HAP-1 (cell line): Measurements from ENCODE around the gene KASH5.
A peak's percentile ranks its signal among the peaks of the same experiment; 100 is the strongest.

Experiments used
- DNase-seq, 2 experiments: peaks; one replicate each; pipeline ENCODE4 v3.0.0-alpha.2; 2016 to 2020; ENCODE audit warnings: low spot score in 2 of 2
- H3K27me3 ChIP-seq: fragments of 250-450 bp; sonication (Bioruptor Pico); 2 replicates; pipeline ENCODE4 v1.5.1; 2020; ENCODE audit warnings: low read depth, mild to moderate bottlenecking, moderate library complexity
- H3K36me3 ChIP-seq: fragments of 250-450 bp; sonication (Bioruptor Pico); replicated peaks from 2 replicates; pipeline ENCODE4 v1.5.1; 2020; ENCODE audit warnings: mild to moderate bottlenecking
- H3K4me1 ChIP-seq: fragments of 250-450 bp; sonication (Bioruptor Pico); 2 replicates; pipeline ENCODE4 v1.5.1; 2020; ENCODE audit warnings: mild to moderate bottlenecking
- H3K4me3 ChIP-seq: fragments of 250-450 bp; sonication (Bioruptor Pico); 2 replicates; pipeline ENCODE4 v1.5.1; 2020; ENCODE audit warnings: mild to moderate bottlenecking, moderate library complexity
- H3K9me3 ChIP-seq: fragments of 250-450 bp; sonication (Bioruptor Pico); 2 replicates; pipeline ENCODE4 v1.5.1; 2020; ENCODE audit warnings: mild to moderate bottlenecking, moderate library complexity
- in situ Hi-C: fragments of 300-500 bp; cut with MboI; formaldehyde crosslinking; loops from 3 replicates; pipeline ENCODE4 v1.14.3; 2020; ENCODE audit warnings: low sequenced_read_pairs, inconsistent platforms, mixed read lengths

KASH5 gene

DNA sequence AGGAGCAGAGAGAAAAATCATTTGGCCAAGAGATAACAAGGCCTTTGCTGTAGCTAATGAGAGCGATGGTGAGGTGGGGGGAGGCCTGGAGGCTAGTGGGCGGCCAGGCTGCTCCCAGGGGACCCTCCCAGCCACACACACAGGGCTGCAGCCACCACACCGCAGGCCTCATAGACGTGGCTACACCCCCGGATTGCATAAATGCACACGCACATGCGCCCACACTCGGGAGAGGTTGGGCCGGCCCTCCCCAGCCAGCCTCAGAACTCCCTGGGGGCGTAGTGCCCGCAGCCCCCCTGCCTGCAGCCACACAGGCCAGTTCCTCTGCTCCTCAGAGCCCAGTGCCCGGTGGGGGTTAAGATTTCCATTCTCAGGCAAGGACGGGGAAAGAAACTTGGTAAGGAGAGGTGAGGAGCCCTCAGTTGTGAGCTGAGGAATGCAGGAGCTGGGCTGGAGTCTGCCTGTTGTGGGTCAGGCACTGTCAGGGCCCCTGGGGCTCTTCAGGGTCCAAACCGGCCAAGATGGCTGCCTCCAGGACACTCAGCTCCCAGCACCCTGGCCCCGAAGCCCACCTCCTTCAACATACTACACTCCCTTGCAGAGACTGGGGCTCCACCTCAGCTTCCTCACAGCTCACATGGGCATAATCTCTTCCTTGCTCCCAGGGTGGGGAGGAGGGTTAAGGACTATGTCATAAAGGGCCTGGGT lies 27.2 kb downstream of the KASH5 start:
- H3K4me1 ChIP-seq = no peaks in the 10 kb centered on the region

DNA sequence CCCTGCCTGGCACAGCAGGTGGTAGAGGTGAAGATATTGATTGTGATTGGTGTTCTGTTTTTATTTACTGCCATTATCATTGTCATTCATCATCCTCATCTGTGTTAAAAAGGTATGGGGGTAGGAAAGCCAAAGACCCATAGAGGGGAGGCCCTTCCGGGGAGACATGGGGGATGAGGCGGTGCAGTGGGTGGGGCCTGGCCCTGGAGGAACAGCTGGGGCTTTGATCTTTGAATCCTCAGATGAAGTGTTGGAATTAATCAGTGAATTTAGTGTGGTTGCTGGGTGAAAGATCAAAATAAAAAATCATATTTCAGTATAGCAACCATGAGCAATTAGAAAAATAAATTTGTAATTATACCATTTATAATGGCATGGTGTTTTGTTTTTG lies 27.8 kb downstream of the KASH5 start:
- H3K4me1 ChIP-seq = peaks cover 2% of the 10 kb centered on the region; the same call in 1 of the 2 replicates
- DNase-seq = no peak
- H3K9me3 ChIP-seq = no peaks in the 10 kb centered on the region
- in situ Hi-C loops = no loop called here
- H3K27me3 ChIP-seq = peaks cover 28% of the 10 kb centered on the region
- no peaks in the 10 kb centered on the region for H3K36me3 ChIP-seq
- no peak overlapping the region for H3K4me3 ChIP-seq

More for the DNA sequence above, 27.2 kb downstream of the KASH5 start:
- no peak for DNase-seq
- Histone ChIP-seq H3K36me3 (no peaks in the 10 kb centered on the region), H3K27me3 (peaks cover 23% of the 10 kb centered on the region), H3K4me3 (no peak overlapping the region), H3K9me3 (no peaks in the 10 kb centered on the region)
- in situ Hi-C loops = no loop called here

DNA sequence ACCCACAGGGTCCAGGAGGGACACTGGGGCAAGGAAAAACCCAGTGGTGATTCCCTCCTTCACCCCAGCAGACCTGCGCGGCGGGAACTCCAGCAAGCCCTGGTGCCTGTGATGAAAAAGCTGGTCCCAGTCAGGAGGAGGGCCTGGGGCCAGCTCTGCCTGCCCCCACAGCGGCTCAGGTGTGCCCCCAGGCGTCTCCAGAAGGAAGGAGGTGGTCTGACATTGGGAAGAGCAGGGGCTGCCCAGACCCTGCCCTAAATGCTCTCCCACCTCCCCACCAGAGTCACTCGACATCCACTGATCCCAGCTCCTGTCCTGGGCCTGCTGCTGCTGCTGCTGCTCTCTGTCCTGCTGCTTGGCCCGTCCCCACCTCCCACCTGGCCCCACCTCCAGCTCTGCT lies 29.0 kb downstream of the KASH5 start:
- no peaks in the 10 kb centered on the region for H3K36me3 ChIP-seq
- H3K4me1 ChIP-seq = peaks cover 2% of the 10 kb centered on the region; the same call in 1 of the 2 replicates
- DNase-seq = no peak
- in situ Hi-C loops = no loop called here
- no peak overlapping the region for H3K4me3 ChIP-seq
- peaks cover 40% of the 10 kb centered on the region for H3K27me3 ChIP-seq
- no peaks in the 10 kb centered on the region for H3K9me3 ChIP-seq

DNA sequence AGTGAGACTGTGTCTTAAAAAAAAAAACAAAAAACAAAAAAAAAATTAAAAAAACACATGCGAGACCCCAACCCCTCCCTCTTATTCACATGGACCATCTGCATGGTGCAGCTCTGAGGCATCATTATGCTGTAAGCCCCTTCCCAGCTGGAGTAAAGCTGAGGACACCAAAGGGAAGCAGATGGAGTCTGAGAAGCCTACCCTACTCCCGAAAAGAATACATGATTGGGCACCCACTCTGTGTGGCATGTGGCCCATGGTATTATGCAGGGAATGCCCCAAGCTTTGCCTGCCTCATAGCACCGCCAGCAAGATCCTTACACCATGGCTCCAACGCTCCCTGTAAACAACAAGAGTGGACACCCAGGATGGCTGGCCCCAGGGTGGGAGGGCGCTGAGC lies 30.5 kb downstream of the KASH5 start:
- Histone ChIP-seq H3K4me1 (peaks cover 2% of the 10 kb centered on the region; the same call in 1 of the 2 replicates), H3K4me3 (no peak overlapping the region), H3K27me3 (peaks cover 54% of the 10 kb centered on the region), H3K9me3 (no peaks in the 10 kb centered on the region), H3K36me3 (no peaks in the 10 kb centered on the region)
- in situ Hi-C loops = no loop called here
- no peak for DNase-seq

- in situ Hi-C loops = no loop called here
- no peak for DNase-seq
- Histone ChIP-seq H3K27me3 (peaks cover 60% of the 10 kb centered on the region), H3K4me1 (peaks cover 2% of the 10 kb centered on the region; the same call in 1 of the 2 replicates), H3K9me3 (no peaks in the 10 kb centered on the region), H3K36me3 (no peaks in the 10 kb centered on the region), H3K4me3 (no peak overlapping the region)
Measured at GRCh38 chr19:49419173-49419572, 31.1 kb downstream of the KASH5 start.

GRCh38 chr19:49420227-49420626 lies 32.2 kb downstream of the KASH5 start:
- H3K27me3 ChIP-seq = peaks cover 69% of the 10 kb centered on the region
- in situ Hi-C loops = no loop called here
- H3K9me3 ChIP-seq = no peaks in the 10 kb centered on the region
- H3K4me3 ChIP-seq = no peak overlapping the region
- peaks cover 2% of the 10 kb centered on the region; the same call in 1 of the 2 replicates for H3K4me1 ChIP-seq
- H3K36me3 ChIP-seq = no peaks in the 10 kb centered on the region
- no peak for DNase-seq

GRCh38 chr19:49421039-49421877 lies 33.2 kb downstream of the KASH5 start:
- H3K4me3 ChIP-seq = no peak overlapping the region
- no peaks in the 10 kb centered on the region for H3K9me3 ChIP-seq
- in situ Hi-C loops = no loop called here
- peak; percentile 77 to 86 for DNase-seq
- peaks cover 2% of the 10 kb centered on the region; the same call in 1 of the 2 replicates for H3K4me1 ChIP-seq
- H3K36me3 ChIP-seq = no peaks in the 10 kb centered on the region
- peaks cover 79% of the 10 kb centered on the region for H3K27me3 ChIP-seq

- Histone ChIP-seq H3K27me3 (peaks cover 82% of the 10 kb centered on the region), H3K4me3 (no peak overlapping the region), H3K4me1 (peaks cover 2% of the 10 kb centered on the region; the same call in 1 of the 2 replicates), H3K9me3 (no peaks in the 10 kb centered on the region), H3K36me3 (no peaks in the 10 kb centered on the region)
- in situ Hi-C loops = no loop called here
- DNase-seq = no peak
Measured at GRCh38 chr19:49421878-49422202, 33.8 kb downstream of the KASH5 start.

- peak; percentile 42 to 78 for DNase-seq
- peaks cover 82% of the 10 kb centered on the region for H3K27me3 ChIP-seq
- in situ Hi-C loops = no loop called here
- H3K4me1 ChIP-seq = peaks cover 2% of the 10 kb centered on the region; the same call in 1 of the 2 replicates
- no peak overlapping the region for H3K4me3 ChIP-seq
- no peaks in the 10 kb centered on the region for H3K9me3 ChIP-seq
- H3K36me3 ChIP-seq = no peaks in the 10 kb centered on the region
Measured at GRCh38 chr19:49422407-49423070, 34.5 kb downstream of the KASH5 start.

- peaks cover 9% of the 10 kb centered on the region for H3K4me1 ChIP-seq
- in situ Hi-C loops = no loop called here
- no peaks in the 10 kb centered on the region for H3K9me3 ChIP-seq
- no peaks in the 10 kb centered on the region for H3K36me3 ChIP-seq
- DNase-seq = no peak
- H3K27me3 ChIP-seq = peaks cover 77% of the 10 kb centered on the region
- no peak within 1 kb of the TSS for H3K4me3 ChIP-seq
Measured at GRCh38 chr19:49423071-49423984, 35.3 kb downstream of the KASH5 start, which contains the start of gene PTH2. PTH2 (minus strand) TSS chr19:49423441; CDS start chr19:49423339, 102 bp downstream.

GRCh38 chr19:49423985-49424303 lies 35.9 kb downstream of the KASH5 start:
- DNase-seq = no peak
- peaks cover 72% of the 10 kb centered on the region for H3K27me3 ChIP-seq
- H3K4me3 ChIP-seq = no peak overlapping the region
- H3K4me1 ChIP-seq = peaks cover 11% of the 10 kb centered on the region
- in situ Hi-C loops = no loop called here
- H3K9me3 ChIP-seq = no peaks in the 10 kb centered on the region
- no peaks in the 10 kb centered on the region for H3K36me3 ChIP-seq

GRCh38 chr19:49425178-49425577 lies 37.1 kb downstream of the KASH5 start, which contains the start of gene GFY:
GFY (plus strand) TSS chr19:49425388; CDS start chr19:49426431, 1,043 bp downstream.
- in situ Hi-C loops = no loop called here

More at GRCh38 chr19:49425178-49425577, 37.1 kb downstream of the KASH5 start, which contains the start of gene GFY:
- DNase-seq = no peak
- Histone ChIP-seq H3K4me3 (no peak within 1 kb of the TSS), H3K9me3 (no peaks in the 10 kb centered on the region), H3K36me3 (no peaks in the 10 kb centered on the region), H3K4me1 (peaks cover 11% of the 10 kb centered on the region), H3K27me3 (peaks cover 60% of the 10 kb centered on the region)
